Mucosa of descending colon (tissue), 3 donors: ENCODE measurements around the gene ASF1B. TPM values are rescaled to one million over a fixed set of nuclear protein-coding genes. Genes with fewer than 3 reads are reported as not detected.

ENCODE experiments used
- ATAC-seq: fragments of 200-7000 bp; cut with Tn5 transposase; one replicate; pipeline ENCODE4 v1.9.1; 2020; ENCODE audit warnings: mild to moderate bottlenecking, moderate library complexity
- DNase-seq, 3 donors: peaks; one replicate each; pipeline ENCODE4 v3.0.0-alpha.2; 2020
- H3K36me3 ChIP-seq: fragments of 200-600 bp; one replicate; pipeline ENCODE4 v1.8.0; 2021; ENCODE audit warnings: low read depth, mild to moderate bottlenecking
- H3K4me1 ChIP-seq: fragments of 200-600 bp; one replicate; pipeline ENCODE4 v1.8.0; 2021; ENCODE audit warnings: low read depth, mild to moderate bottlenecking
- H3K4me3 ChIP-seq: fragments of 200-600 bp; one replicate; pipeline ENCODE4 v1.8.0; 2021; ENCODE audit warnings: mild to moderate bottlenecking
- H3K9me3 ChIP-seq: fragments of 200-600 bp; one replicate; pipeline ENCODE4 v1.8.0; 2021; ENCODE audit warnings: mild to moderate bottlenecking
- CTCF ChIP-seq: fragments of 200-600 bp; IDR thresholded peaks from one replicate; pipeline ENCODE4 v1.8.0; 2022; ENCODE audit warnings: antibody characterized with exemption, mild to moderate bottlenecking
- intact Hi-C, 2 donors: fragments of 100-400 bp; cut with DNase I in 1 of 2; cut with micrococcal nuclease in 1 of 2; formaldehyde crosslinking; loops; one replicate each; pipeline versions ENCODE4 v1.11.0 to v1.11.1; 2022; cut with DNase I, micrococcal nuclease
- total RNA-seq, 3 donors: library from RNA; stranded (reverse); fragmentation: NEBNext Ultra II Directional in 2 of 3; extraction: Animal tissue kit (Norgen Biotek cat#: 25700) in 2 of 3; gene quantifications; one replicate each; pipeline versions ENCODE4 v1.2.1 to v1.2.4, GENCODE V29; 2021 to 2023
- donor health status: DM: no; HTN: no; CAD: no; lungs with moderate emphysema.
- donor health status: DM: no; HTN: no; CAD: no.
- donor health status: DM: no; HTN: yes; CAD: no.

Gene ASF1B
- total RNA-seq, 3 donors from 2014 or later: 2.4 to 21.7 (median 5.5) TPM

- no peak for TF ChIP-seq CTCF
- intact Hi-C loops: loop anchor here in 1 of 2 donors (5.0 kb wide), 1 partner anchor 110 kb away; the partner anchor contains the start of gene RFX1
- H3K4me3 ChIP-seq: peak overlapping the region; percentile 56
- ATAC-seq (no peak), DNase-seq (peak; percentile 48 to 74 (median 64))
- H3K9me3 ChIP-seq: no peaks in the 10 kb centered on the region
- H3K36me3 ChIP-seq: no peaks in the 10 kb centered on the region
- H3K4me1 ChIP-seq: peaks cover 46% of the 10 kb centered on the region
These were observed 19.3 kb downstream of the ASF1B start for GRCh38 chr19:14116918-14117578.

DNA sequence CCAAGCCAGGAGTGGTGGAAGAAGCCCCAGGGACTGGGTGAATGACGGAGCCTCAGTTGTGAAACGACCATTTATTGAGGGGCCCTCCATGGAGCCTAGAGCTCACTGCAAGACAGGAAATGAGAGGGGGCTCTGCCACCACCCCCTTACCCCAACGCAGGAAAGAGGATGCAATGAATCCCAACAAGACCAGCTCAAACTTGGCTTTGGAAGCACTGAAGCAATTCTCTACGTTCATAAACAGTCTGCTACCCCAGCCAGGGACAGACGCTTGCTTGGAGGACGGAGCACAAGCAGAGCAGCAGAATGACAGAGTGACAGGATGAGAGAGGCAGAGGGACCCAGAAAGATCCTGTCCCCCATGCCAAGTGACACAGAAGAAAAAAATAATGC lies 19.9 kb downstream of the ASF1B start:
- Histone ChIP-seq H3K36me3 (no peaks in the 10 kb centered on the region), H3K9me3 (no peaks in the 10 kb centered on the region), H3K4me1 (peaks cover 46% of the 10 kb centered on the region), H3K4me3 (no peak overlapping the region)
- DNase-seq: no peak
- intact Hi-C loops: loop anchor here in 1 of 2 donors (5.0 kb wide), 1 partner anchor 109 kb away; the partner anchor contains the start of gene RFX1
- no peak for ATAC-seq
- no peak for TF ChIP-seq CTCF

DNA sequence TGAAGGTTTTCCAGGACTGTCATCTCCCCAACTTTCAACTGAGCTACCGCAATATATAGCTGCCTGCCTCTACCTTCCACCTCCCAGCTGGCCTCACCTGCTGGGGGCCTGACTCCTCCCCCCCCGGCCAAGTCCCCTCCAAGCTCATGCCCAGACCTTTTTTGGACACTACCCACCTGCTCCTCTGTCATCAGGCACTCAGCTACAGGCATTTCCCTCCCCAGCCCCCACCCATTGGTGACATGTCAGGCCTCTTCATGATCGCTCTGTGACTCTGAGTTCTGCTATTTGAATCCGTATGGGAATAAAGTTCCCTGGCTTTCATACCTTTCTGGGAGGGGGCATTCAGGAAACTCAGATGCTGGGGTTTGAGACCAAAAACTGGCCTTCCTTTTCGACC lies 20.6 kb downstream of the ASF1B start:
- intact Hi-C loops: loop anchor here in 1 of 2 donors (5.0 kb wide), 1 partner anchor 108 kb away; the partner anchor contains the start of gene RFX1
- H3K9me3 ChIP-seq: no peaks in the 10 kb centered on the region
- ATAC-seq: no peak
- no peak for TF ChIP-seq CTCF
- no peak overlapping the region for H3K4me3 ChIP-seq
- no peaks in the 10 kb centered on the region for H3K36me3 ChIP-seq
- H3K4me1 ChIP-seq: peaks cover 46% of the 10 kb centered on the region
- DNase-seq: no peak

GRCh38 chr19:14114854-14115253 lies 21.5 kb downstream of the ASF1B start:
- ATAC-seq: peak; percentile 3

GRCh38 chr19:14114439-14114838 lies 21.9 kb downstream of the ASF1B start:
- no peak for ATAC-seq
- Histone ChIP-seq H3K9me3 (no peaks in the 10 kb centered on the region), H3K4me1 (peaks cover 41% of the 10 kb centered on the region), H3K4me3 (no peak overlapping the region), H3K36me3 (no peaks in the 10 kb centered on the region)
- TF ChIP-seq CTCF: no peak
- no peak for DNase-seq
- intact Hi-C loops: no loop called here

More at GRCh38 chr19:14114854-14115253, 21.5 kb downstream of the ASF1B start:
- Histone ChIP-seq H3K36me3 (no peaks in the 10 kb centered on the region), H3K9me3 (no peaks in the 10 kb centered on the region), H3K4me1 (peaks cover 45% of the 10 kb centered on the region), H3K4me3 (no peak overlapping the region)
- intact Hi-C loops: loop anchor here in 1 of 2 donors (5.0 kb wide), 1 partner anchor 108 kb away; the partner anchor contains the start of gene RFX1
- TF ChIP-seq CTCF: peak; percentile 65
- peak; percentile 70 to 77 (median 75) for DNase-seq
